Spleen (tissue), 11 donors: Measurements from ENCODE around the gene ARHGEF7. TPM values are rescaled to one million over a fixed set of nuclear protein-coding genes. Genes with fewer than 3 reads are reported as not detected.

Experiments
- DNase-seq: peaks from one replicate; pipeline ENCODE4 v3.0.0-alpha.2; 2020
- H3K27ac ChIP-seq, 8 donors: fragments of 200-600 bp; sonication (generic) in 7 of 8; 1 replicate in 4 of 8; 2 replicates in 4 of 8; pipeline versions ENCODE4 v1.5.0 to v1.8.0; 2016 to 2021; ENCODE audit warnings: inconsistent platforms in 4 of 8, mild to moderate bottlenecking in 4 of 8, moderate library complexity in 1 of 8
- H3K27me3 ChIP-seq, 7 donors: fragments of 200-600 bp; sonication (generic) in 6 of 7; replicated peaks in 1 of 7; 1 replicate in 4 of 7; 2 replicates in 3 of 7; pipeline versions ENCODE4 v1.5.0 to v1.8.0; 2016 to 2021; ENCODE audit warnings: inconsistent platforms in 3 of 7, mild to moderate bottlenecking in 1 of 7
- H3K36me3 ChIP-seq, 6 donors: fragments of 200-600 bp; sonication (generic) in 5 of 6; 1 replicate in 4 of 6; 2 replicates in 2 of 6; pipeline versions ENCODE4 v1.5.0 to v1.8.0; 2016 to 2021; ENCODE audit warnings: inconsistent platforms in 2 of 6
- H3K4me1 ChIP-seq, 6 donors: fragments of 200-600 bp; sonication (generic) in 5 of 6; 1 replicate in 3 of 6; 2 replicates in 3 of 6; pipeline versions ENCODE4 v1.5.0 to v1.8.0; 2016 to 2021; ENCODE audit warnings: inconsistent platforms in 3 of 6
- H3K4me3 ChIP-seq, 8 donors: fragments of 200-600 bp; sonication (generic) in 7 of 8; 1 replicate in 4 of 8; 2 replicates in 4 of 8; pipeline versions ENCODE4 v1.5.0 to v1.8.0; 2016 to 2021; ENCODE audit warnings: inconsistent platforms in 4 of 8, mild to moderate bottlenecking in 4 of 8, moderate library complexity in 2 of 8
- H3K9me3 ChIP-seq, 8 donors: fragments of 200-600 bp; sonication (generic) in 7 of 8; 1 replicate in 4 of 8; 2 replicates in 4 of 8; pipeline versions ENCODE4 v1.5.0 to v1.8.0; 2016 to 2021; ENCODE audit warnings: inconsistent platforms in 4 of 8
- CTCF ChIP-seq, 11 experiments: fragments of 200-600 bp in 7 of 11; fragments of 450-650 bp in 4 of 11; sonication (generic) in 4 of 11; IDR thresholded peaks in 8 of 11; conservative IDR thresholded peaks in 3 of 11; 1 replicate in 7 of 11; 2 replicates in 4 of 11; pipeline versions ENCODE4 v1.4.0 to v1.8.0; 2016 to 2021; ENCODE audit warnings: antibody characterized with exemption in 11 of 11, inconsistent platforms in 4 of 11, mild to moderate bottlenecking in 1 of 11
- POLR2A ChIP-seq, 3 donors: fragments of 450-650 bp; IDR thresholded peaks; one replicate each; pipeline ENCODE4 v1.5.1; 2017; ENCODE audit warnings: antibody characterized with exemption in 3 of 3, mild to moderate bottlenecking in 1 of 3
- POLR2AphosphoS5 ChIP-seq, 3 donors: sonication (generic); formaldehyde crosslinking; IDR thresholded peaks; one replicate each; pipeline ENCODE4 v1.5.1; 2017; ENCODE audit warnings: antibody characterized with exemption in 3 of 3
- WGBS, 5 donors: extraction: QIAGEN DNeasy Blood & Tissue Kit in 3 of 5; methylation state at CpG; one replicate each; pipeline versions ENCODE4 v1.1.5 to v1.1.7; 2013 to 2018; 5-methylcytosine and 5-hydroxymethylcytosine counted together
- intact Hi-C: fragments of 100-400 bp; cut with DNase I; formaldehyde crosslinking; loops from one replicate; pipeline ENCODE4 v1.15.0; 2023; ENCODE audit warnings: low total_unique reads
- polyA plus RNA-seq, 3 donors: library from polyadenylated mRNA; stranded (reverse); fragments of 200-250 nt; gene quantifications; one replicate each; pipeline ENCODE4 v1.2.1, GENCODE V29; 2013
- total RNA-seq, 7 donors: library from RNA; depleted of rRNA in 3 of 7; stranded (reverse); fragments of >200 nt in 3 of 7; fragmentation: NEBNext Ultra II Directional in 4 of 7; extraction: Animal tissue kit (Norgen Biotek cat#: 25700) in 4 of 7; gene quantifications; one replicate each; pipeline versions ENCODE4 v1.1.0 to v1.2.1, GENCODE V29; 2016 to 2021
- donor health status: healthy with polysubstance abuse.
- donor health status: DM: no; HTN: no; CAD: no; lungs with moderate emphysema.
- donor health status: DM: no; HTN: no; CAD: no.
- donor health status: Bipolar disorder and iron deficiency.
- donor health status: healthy.
- donor health status: DM: no; HTN: no; CAD: no.
- donor health status: DM: yes; HTN: yes; CAD: no.

The ARHGEF7 gene
- total and polyA plus RNA-seq, 10 donors = 18.0 to 192 (median 114) TPM

- peaks cover 0 to 57% (median 8%) of the 10 kb centered on the region in 7 donors for H3K27me3 ChIP-seq
- TF ChIP-seq CTCF (IDR thresholded peaks at IDR 0.05 in 8 of 11, conservative IDR thresholded peaks at IDR 0.05 in 3 of 11) = no peak
- TF ChIP-seq POLR2AphosphoS5 (IDR thresholded peaks at IDR 0.05) = no peak
- TF ChIP-seq POLR2A (IDR thresholded peaks at IDR 0.05) = no peak
- no peaks in the 10 kb centered on the region for H3K36me3 ChIP-seq
- 78 to 83% (median 81%) methylated on average over 28 to 30 of the region's 30 CpGs for WGBS, 5 donors
- H3K4me3 ChIP-seq = no peak overlapping the region
- H3K27ac ChIP-seq = no peak overlapping the region
- H3K9me3 ChIP-seq = no peaks in the 10 kb centered on the region
- intact Hi-C loops = no loop called here
- no peaks in the 10 kb centered on the region for H3K4me1 ChIP-seq
- DNase-seq = no peak
Measured at GRCh38 chr13:111095031-111095840, 19.9 kb upstream of the ARHGEF7 start.

GRCh38 chr13:111095911-111096501 lies 19.1 kb upstream of the ARHGEF7 start:
- no peak for DNase-seq
- intact Hi-C loops = no loop called here
- Histone ChIP-seq H3K36me3 (no peaks in the 10 kb centered on the region), H3K27ac (no peak overlapping the region), H3K9me3 (no peaks in the 10 kb centered on the region), H3K27me3 (peaks cover 0 to 65% (median 8%) of the 10 kb centered on the region in 7 donors), H3K4me1 (no peaks in the 10 kb centered on the region), H3K4me3 (no peak overlapping the region)
- 58 to 66% (median 61%) methylated on average over 9 of the region's 9 CpGs for WGBS, 5 donors
- TF ChIP-seq POLR2A (IDR thresholded peaks at IDR 0.05) = no peak
- no peak for TF ChIP-seq POLR2AphosphoS5 (IDR thresholded peaks at IDR 0.05)
- no peak for TF ChIP-seq CTCF (IDR thresholded peaks at IDR 0.05 in 8 of 11, conservative IDR thresholded peaks at IDR 0.05 in 3 of 11)

- no peak overlapping the region for H3K4me3 ChIP-seq
- intact Hi-C loops = no loop called here
- TF ChIP-seq POLR2A (IDR thresholded peaks at IDR 0.05) (no peak), CTCF (IDR thresholded peaks at IDR 0.05 in 8 of 11, conservative IDR thresholded peaks at IDR 0.05 in 3 of 11) (no peak), POLR2AphosphoS5 (IDR thresholded peaks at IDR 0.05) (no peak)
- H3K27ac ChIP-seq = no peak overlapping the region
- H3K36me3 ChIP-seq = no peaks in the 10 kb centered on the region
- 55 to 73% (median 68%) methylated on average over 1 of the region's 1 CpG for WGBS, 5 donors
- no peaks in the 10 kb centered on the region for H3K4me1 ChIP-seq
- peaks cover 0 to 49% (median 8%) of the 10 kb centered on the region in 7 donors for H3K27me3 ChIP-seq
- no peak for DNase-seq
- peaks cover 0 to 24% (median 19%) of the 10 kb centered on the region in 8 donors for H3K9me3 ChIP-seq
Measured at GRCh38 chr13:111099290-111099689, 15.8 kb upstream of the ARHGEF7 start.

GRCh38 chr13:111110054-111110453 lies 5.1 kb upstream of the ARHGEF7 start:
- Histone ChIP-seq H3K27ac (no peak overlapping the region), H3K27me3 (peaks cover 0 to 75% (median 28%) of the 10 kb centered on the region in 7 donors), H3K4me3 (no peak overlapping the region), H3K36me3 (no peaks in the 10 kb centered on the region), H3K9me3 (peaks cover 0 to 6% (median 1%) of the 10 kb centered on the region in 8 donors), H3K4me1 (peaks cover 0 to 14% (median 10%) of the 10 kb centered on the region in 6 donors)
- DNase-seq = no peak
- TF ChIP-seq CTCF (IDR thresholded peaks at IDR 0.05 in 8 of 11, conservative IDR thresholded peaks at IDR 0.05 in 3 of 11) (no peak), POLR2A (IDR thresholded peaks at IDR 0.05) (no peak), POLR2AphosphoS5 (IDR thresholded peaks at IDR 0.05) (no peak)
- 57 to 88% (median 71%) methylated on average over 2 of the region's 2 CpGs for WGBS, 5 donors
- intact Hi-C loops = no loop called here
